WTC11 (cell line): ENCODE measurements around the gene TLE2.

ENCODE experiments used
- AFF4 ChIP-seq: sonication (generic); formaldehyde crosslinking; IDR thresholded peaks from 2 replicates; pipeline ENCODE4 v1.8.1; 2023; ENCODE audit warnings: mild to moderate bottlenecking, missing genetic modification reagents, borderline replicate concordance
- CTCF ChIP-seq: fragments of 200-600 bp; IDR thresholded peaks from 2 replicates; pipeline ENCODE4 v1.8.0; 2022; ENCODE audit warnings: antibody characterized with exemption
- TF ChIP-seq, protein P1 (sequence below): sonication (generic); formaldehyde crosslinking; IDR thresholded peaks from 2 replicates; pipeline ENCODE4 v1.8.0; 2022; ENCODE audit warnings: mild to moderate bottlenecking, missing genetic modification reagents

GRCh38 chr19:3010871-3011270 is 18.2 kb downstream of the TLE2 start:
- TF ChIP-seq CTCF (no peak), AFF4 (CRISPR knock-in tag) (no peak)
- TF ChIP-seq, protein P1, sequence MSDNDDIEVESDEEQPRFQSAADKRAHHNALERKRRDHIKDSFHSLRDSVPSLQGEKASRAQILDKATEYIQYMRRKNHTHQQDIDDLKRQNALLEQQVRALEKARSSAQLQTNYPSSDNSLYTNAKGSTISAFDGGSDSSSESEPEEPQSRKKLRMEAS (CRISPR knock-in tag), result no peak
